ENCODE results near the gene RASA1. TPM values are rescaled to one million over a fixed set of nuclear protein-coding genes. Genes with fewer than 3 reads are reported as not detected.

Gene RASA1
- total RNA-seq, 4 donors from 2014 or later: 33.0 to 62.2 (median 46.6) TPM

DNA sequence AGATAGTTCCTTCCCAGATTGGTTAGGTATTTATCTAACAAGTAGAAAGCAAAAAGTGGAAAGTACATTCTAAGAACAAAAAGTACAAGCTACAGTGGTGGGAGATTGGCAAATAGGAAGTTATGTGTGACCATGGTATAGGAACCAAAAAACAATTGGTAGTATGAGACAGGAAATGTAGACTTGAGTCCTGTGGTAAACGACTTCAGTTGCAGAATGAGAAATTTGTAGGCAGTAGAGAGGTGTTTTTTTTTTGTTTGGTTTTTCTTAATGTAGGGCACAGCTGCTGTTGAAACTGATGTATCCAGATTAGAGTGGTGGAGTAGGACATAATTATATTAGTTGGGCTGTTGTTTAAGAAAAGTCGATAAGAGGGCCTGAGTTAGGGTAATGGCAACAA is 73.0 kb downstream of the RASA1 start:
- TF ChIP-seq, protein P1, sequence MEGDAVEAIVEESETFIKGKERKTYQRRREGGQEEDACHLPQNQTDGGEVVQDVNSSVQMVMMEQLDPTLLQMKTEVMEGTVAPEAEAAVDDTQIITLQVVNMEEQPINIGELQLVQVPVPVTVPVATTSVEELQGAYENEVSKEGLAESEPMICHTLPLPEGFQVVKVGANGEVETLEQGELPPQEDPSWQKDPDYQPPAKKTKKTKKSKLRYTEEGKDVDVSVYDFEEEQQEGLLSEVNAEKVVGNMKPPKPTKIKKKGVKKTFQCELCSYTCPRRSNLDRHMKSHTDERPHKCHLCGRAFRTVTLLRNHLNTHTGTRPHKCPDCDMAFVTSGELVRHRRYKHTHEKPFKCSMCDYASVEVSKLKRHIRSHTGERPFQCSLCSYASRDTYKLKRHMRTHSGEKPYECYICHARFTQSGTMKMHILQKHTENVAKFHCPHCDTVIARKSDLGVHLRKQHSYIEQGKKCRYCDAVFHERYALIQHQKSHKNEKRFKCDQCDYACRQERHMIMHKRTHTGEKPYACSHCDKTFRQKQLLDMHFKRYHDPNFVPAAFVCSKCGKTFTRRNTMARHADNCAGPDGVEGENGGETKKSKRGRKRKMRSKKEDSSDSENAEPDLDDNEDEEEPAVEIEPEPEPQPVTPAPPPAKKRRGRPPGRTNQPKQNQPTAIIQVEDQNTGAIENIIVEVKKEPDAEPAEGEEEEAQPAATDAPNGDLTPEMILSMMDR (IDR thresholded peaks at IDR 0.05; ENCODE audit: low read depth): no peak

- TF ChIP-seq, protein P1 (IDR thresholded peaks at IDR 0.05; ENCODE audit: low read depth): no peak
Observed at GRCh38 chr5:87347272-87347671, 79.6 kb downstream of the RASA1 start.

DNA sequence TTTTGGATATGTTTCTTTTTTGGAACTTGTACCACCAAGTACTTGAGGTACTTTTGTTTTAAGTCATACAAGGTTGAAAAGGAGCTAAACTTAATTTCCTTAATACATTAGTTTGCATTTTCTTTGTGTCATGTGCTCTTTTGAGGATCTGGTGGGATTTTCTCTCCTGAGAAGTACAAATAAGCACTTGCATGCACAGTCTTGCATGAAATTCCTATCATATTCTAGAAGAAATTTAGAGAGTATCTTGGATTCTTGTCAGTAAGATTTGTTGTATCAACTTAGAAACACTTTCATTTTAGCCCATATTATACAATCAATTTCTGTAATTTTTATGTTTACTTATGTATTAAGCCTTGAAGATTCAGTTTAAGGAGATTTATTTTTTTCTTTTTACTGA is 80.2 kb downstream of the RASA1 start:
- TF ChIP-seq, protein P1 (IDR thresholded peaks at IDR 0.05; ENCODE audit: low read depth): no peak

DNA sequence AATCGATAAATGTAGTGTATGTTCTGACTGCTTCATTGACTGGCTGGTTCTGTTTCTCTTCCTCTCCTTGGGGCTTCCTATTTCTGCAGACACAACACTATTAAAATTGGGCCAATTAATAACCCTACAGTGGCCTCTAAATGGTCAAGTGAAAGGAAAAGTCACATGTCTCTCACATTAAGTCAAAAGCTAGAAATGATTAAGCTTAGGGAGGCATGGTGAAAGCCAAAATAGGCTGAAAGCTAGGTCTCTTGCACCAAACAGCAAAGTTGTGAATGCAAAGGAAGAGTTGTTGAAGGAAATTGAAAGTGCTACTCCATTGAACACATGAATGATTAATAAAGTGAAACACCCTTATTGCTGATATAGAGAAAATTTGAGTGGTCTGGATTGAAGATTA is 86.8 kb downstream of the RASA1 start:
- TF ChIP-seq, protein P1 (IDR thresholded peaks at IDR 0.05; ENCODE audit: low read depth): no peak

DNA sequence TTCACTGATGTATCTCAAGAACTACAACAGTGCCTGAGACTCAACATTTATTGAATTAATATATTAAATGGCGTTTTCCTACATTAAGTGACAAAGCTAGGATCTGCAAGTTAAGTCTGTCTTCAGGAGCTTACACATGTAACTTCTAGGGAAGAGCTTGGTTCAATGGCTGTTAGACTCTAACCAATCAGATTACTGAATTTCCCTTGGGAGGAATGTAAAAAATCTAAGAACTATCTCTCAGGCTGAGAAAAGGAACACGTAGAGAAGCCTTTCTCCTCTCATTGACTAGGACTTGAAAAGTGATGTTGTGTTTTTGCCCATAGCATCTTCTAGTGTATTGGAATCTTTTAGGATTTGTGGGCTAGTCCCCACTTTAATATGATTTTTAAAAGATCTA is 91.4 kb downstream of the RASA1 start:
- TF ChIP-seq, protein P1 (IDR thresholded peaks at IDR 0.05; ENCODE audit: low read depth): no peak

- TF ChIP-seq, protein P1 (IDR thresholded peaks at IDR 0.05; ENCODE audit: low read depth): no peak
Observed at GRCh38 chr5:87360132-87360531, 92.4 kb downstream of the RASA1 start.

DNA sequence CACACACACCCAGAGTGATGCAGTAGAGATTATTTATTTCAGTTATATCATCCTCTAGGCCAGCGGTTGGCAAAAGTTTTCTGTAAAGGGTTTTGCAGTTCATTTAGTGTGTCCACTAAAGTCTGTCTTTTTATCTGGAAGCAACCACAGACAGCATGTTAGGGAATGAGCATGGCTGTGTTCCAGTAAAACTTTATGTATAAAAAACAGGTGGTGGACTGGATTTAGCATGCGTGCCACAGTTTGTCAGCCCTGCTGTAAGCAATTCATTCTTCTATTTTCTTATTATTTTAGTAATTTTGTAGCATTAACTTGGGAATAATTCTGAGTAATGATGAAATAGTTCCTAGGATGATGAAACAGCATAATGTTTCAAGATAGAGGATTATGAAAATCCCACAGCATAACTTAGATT is 93.4 kb downstream of the RASA1 start:
- TF ChIP-seq, protein P1 (IDR thresholded peaks at IDR 0.05; ENCODE audit: low read depth): no peak
